Measurements from ENCODE around the gene EME1. TPM values are rescaled to one million over a fixed set of nuclear protein-coding genes. Genes with fewer than 3 reads are reported as not detected.

EME1 gene
- total RNA-seq, 1 experiment from 2014 or later = 31.9 TPM

- no peak for TF ChIP-seq EZH2 (IDR thresholded peaks at IDR 0.05; ENCODE audit: borderline replicate concordance, low read depth, low read length, poor library complexity, severe bottlenecking)
- no peak for TF ChIP-seq CTCF (conservative IDR thresholded peaks at IDR 0.05; ENCODE audit: low read depth, low read length)
- no peaks in the 10 kb centered on the region for H3K27me3 ChIP-seq (replicated peaks; ENCODE audit: insufficient read depth, low read depth, low read length, poor library complexity)
- intact Hi-C loops (cut with micrococcal nuclease; ENCODE audit: unreplicated experiment) = no loop called here
- BruUV-seq (replicated peaks) = no TSS peak
- H3K27ac ChIP-seq (ENCODE audit: low read depth, low read length, poor library complexity, severe bottlenecking) = no peak overlapping the region
- ChIA-PET POLR2A (ENCODE audit: low non-redundant PET) (no interaction called here), CTCF (no interaction called here)
- H3K9me3 ChIP-seq (ENCODE audit: low read depth, low read length, poor library complexity, severe bottlenecking) = no peaks in the 10 kb centered on the region
- no peak overlapping the region for H3K4me3 ChIP-seq (ENCODE audit: low read depth, low read length, poor library complexity, severe bottlenecking)
- DNase-seq (ENCODE audit: low spot score) = no peak
- peaks cover 5% of the 10 kb centered on the region for H3K4me1 ChIP-seq (ENCODE audit: insufficient read depth, low read length, poor library complexity, severe bottlenecking)
- H3K36me3 ChIP-seq (ENCODE audit: insufficient read depth, low read length, poor library complexity, severe bottlenecking) = no peaks in the 10 kb centered on the region
Measured at GRCh38 chr17:50337956-50338355, 35.1 kb upstream of the EME1 start.

- Histone ChIP-seq H3K27me3 (replicated peaks; ENCODE audit: insufficient read depth, low read depth, low read length, poor library complexity) (no peaks in the 10 kb centered on the region), H3K9me3 (ENCODE audit: low read depth, low read length, poor library complexity, severe bottlenecking) (no peaks in the 10 kb centered on the region), H3K36me3 (ENCODE audit: insufficient read depth, low read length, poor library complexity, severe bottlenecking) (no peaks in the 10 kb centered on the region), H3K27ac (ENCODE audit: low read depth, low read length, poor library complexity, severe bottlenecking) (no peak overlapping the region), H3K4me1 (ENCODE audit: insufficient read depth, low read length, poor library complexity, severe bottlenecking) (peaks cover under 1% of the 10 kb centered on the region), H3K4me3 (ENCODE audit: low read depth, low read length, poor library complexity, severe bottlenecking) (no peak overlapping the region)
- CTCF ChIA-PET = no interaction called here
- intact Hi-C loops (cut with micrococcal nuclease; ENCODE audit: unreplicated experiment) = no loop called here
- BruUV-seq (replicated peaks) = no TSS peak
- POLR2A ChIA-PET (ENCODE audit: low non-redundant PET) = no interaction called here
- TF ChIP-seq CTCF (conservative IDR thresholded peaks at IDR 0.05; ENCODE audit: low read depth, low read length) = no peak
- TF ChIP-seq EZH2 (IDR thresholded peaks at IDR 0.05; ENCODE audit: borderline replicate concordance, low read depth, low read length, poor library complexity, severe bottlenecking) = no peak
- no peak for DNase-seq (ENCODE audit: low spot score)
Measured at GRCh38 chr17:50338645-50339044, 34.4 kb upstream of the EME1 start.

GRCh38 chr17:50339381-50339780, 33.6 kb upstream of the EME1 start:
- BruUV-seq (replicated peaks) = no TSS peak
- no peak for DNase-seq (ENCODE audit: low spot score)
- ChIA-PET CTCF (no interaction called here), POLR2A (ENCODE audit: low non-redundant PET) (no interaction called here)
- Histone ChIP-seq H3K9me3 (ENCODE audit: low read depth, low read length, poor library complexity, severe bottlenecking) (no peaks in the 10 kb centered on the region), H3K36me3 (ENCODE audit: insufficient read depth, low read length, poor library complexity, severe bottlenecking) (no peaks in the 10 kb centered on the region), H3K27me3 (replicated peaks; ENCODE audit: insufficient read depth, low read depth, low read length, poor library complexity) (no peaks in the 10 kb centered on the region), H3K4me3 (ENCODE audit: low read depth, low read length, poor library complexity, severe bottlenecking) (no peak overlapping the region), H3K27ac (ENCODE audit: low read depth, low read length, poor library complexity, severe bottlenecking) (no peak overlapping the region), H3K4me1 (ENCODE audit: insufficient read depth, low read length, poor library complexity, severe bottlenecking) (no peaks in the 10 kb centered on the region)
- TF ChIP-seq EZH2 (IDR thresholded peaks at IDR 0.05; ENCODE audit: borderline replicate concordance, low read depth, low read length, poor library complexity, severe bottlenecking) (no peak), CTCF (conservative IDR thresholded peaks at IDR 0.05; ENCODE audit: low read depth, low read length) (no peak)
- intact Hi-C loops (cut with micrococcal nuclease; ENCODE audit: unreplicated experiment) = no loop called here

Data from A673 (cell line).